GM21526 (cell line): Measurements from ENCODE around the gene RGR.
"Not testable (repeated sequence)": the region's sequence is repeated elsewhere in the genome, so short reads cannot be mapped to it uniquely, and the experiment has no call there.

ENCODE experiments used
- ATAC-seq: cut with Tn5 transposase; IDR thresholded peaks from one replicate; pipeline ENCODE4 v1.9.1; 2021; ENCODE audit warnings: moderate library complexity; ENCODE audit not compliant: unreplicated experiment, low FRiP score

RGR gene

DNA sequence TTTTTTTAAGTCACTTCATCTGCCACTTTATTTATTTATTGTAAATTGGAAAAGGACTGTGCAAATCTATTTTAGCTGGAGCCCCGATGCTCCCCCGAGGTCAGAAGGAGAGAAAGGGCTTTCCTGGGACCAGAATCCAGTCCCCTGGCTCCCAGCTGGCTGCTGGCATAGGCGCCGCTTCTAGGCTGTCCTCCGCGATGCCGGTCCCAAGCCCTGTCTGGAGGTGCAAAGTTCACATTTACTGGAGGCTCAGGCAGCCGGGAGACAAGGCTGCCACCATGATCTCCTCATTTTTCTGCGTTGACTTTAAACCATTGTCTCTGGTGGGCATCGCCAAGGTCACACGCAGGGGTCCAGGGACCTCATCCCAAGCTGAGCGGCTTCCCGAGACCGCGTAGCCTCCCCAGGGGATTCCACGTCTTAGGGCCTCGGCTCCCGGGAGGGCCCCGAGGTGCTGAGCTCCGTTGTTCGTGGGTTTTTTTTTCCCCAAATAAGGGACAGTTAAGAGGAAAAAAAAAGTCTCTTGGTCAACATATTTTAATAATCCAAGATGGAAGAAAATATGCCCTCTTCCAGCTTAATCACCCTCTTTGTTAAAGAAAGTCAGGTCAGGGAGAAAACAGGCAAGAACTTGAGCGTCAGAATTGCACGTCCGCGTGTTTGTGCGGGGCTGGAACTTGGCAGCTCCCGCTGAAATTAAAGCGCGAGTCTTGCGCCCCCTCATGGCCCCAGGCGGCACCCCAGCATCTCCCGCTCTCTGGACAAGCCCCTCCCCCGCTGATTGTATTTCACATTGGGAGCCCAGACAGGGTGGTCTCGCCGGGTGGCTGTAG is 11.9 kb downstream of the RGR start:
- peak; percentile 63 for ATAC-seq

GRCh38 chr10:84257343-84258020 is 12.6 kb downstream of the RGR start:
- ATAC-seq, result no peak

DNA sequence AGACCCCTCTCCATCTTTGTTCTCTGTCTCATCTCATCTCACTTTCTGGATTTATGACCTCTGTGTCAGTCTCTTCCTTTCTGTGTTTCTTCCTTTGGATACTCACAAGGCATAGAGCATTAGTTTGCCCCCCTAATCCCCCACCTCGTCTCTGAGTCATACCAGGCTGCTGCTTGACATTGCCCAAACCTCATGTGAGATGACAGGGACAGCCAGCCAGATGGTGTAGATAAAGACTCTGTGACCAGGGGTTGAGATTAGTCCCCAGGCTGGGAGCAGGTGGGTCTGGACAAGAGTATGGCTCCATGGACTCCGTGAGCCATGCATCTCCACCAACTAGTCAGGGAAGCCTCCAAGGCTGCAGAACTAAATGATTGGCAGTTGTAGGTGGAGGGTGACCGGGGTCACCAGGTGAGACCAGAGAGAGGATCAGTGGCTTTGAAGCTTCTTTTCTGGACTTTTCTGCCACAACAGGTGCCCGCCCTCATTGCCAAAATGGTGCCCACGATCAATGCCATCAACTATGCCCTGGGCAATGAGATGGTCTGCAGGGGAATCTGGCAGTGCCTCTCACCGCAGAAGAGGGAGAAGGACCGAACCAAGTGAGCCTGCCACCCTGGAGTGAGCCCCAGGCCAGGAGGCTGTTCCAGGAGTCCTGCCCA is 13.3 kb downstream of the RGR start:
- ATAC-seq, result no peak

DNA sequence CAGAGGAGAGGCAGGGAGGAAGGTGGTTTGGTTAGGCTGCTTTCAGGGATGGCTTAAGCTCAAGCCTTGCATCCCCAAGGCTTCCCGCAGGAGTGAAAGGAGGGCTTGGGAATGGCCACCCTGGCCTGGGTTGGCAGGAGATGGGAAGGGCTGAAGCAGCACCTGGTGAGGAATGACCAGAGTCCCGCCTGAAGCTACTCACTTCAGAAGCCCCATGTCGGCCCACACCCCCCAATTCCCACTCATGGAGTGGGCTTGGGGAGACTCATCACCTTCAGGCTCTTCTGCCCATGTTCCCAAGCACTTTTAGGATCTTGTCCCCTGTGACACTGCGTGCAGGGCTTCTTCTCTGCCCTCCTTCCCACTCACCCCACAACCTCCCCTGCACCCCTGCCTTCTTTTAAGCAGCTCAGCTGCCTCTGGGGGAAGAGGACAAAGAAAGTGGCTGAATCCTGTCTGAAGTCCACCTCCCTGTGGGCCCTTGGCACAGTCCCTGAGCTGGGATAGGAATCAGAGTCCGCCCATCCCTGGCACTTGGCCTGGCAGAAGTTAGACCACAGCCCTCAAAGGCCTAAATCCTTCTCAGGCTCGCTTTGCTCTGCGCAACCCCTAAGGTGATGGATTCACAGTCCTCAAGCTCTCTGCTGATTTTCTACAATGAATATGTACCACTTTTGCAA is 16.5 kb downstream of the RGR start:
- ATAC-seq, result no peak

DNA sequence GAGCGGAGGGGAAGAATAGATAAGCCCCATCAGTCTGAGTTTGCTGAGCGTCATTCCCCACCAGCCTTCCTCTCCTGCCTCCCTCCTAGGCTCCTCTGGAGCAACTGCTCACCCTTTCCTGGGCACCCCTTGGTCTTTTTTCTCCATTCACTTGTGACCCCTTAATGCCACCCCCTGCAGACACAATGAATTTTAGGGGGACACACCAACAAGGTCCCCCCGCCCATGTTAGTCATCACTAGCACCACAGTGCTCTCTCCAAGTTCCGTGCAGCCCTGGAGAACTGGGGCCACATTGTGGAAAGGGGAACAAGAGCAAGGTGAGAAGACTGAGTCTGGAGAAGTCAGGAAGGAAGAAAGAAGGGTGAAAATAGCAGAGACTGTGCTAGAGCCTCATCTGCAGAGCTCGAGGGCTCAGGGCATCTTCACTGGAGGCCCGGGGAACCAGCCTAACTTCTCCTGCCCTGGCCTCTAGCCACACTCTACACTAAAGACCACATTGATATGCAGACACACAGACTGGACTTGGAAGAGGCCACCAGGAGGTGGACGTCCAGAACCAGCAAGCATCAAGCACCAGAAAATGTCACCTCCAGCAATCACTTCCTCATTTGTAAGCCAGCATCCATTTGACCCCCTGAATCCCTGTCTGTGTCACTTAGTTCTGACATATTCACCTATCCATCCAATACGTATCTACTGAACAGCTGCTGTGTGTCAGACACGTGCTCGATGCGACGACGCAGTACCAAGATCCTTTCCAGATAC is 17.5 kb downstream of the RGR start:
- no peak for ATAC-seq

DNA sequence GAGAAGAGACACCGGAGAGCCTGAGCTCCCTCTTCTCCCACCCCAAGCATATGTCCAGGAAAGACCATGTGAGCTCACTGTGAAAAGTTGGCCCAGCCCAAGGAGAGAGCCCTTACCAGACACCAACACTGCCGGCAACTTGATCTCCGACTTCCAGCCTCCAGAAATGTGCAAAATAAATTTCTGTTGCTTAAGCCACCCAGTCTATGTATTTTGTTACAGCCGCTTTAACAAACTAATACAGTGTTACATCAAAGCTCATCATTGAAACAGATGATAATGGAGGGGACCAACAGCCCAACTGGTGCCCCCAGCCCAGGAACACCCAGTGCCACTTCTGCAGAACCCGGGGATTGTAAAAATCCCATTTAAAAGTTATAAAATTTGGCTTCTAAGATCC is 18.9 kb downstream of the RGR start:
- ATAC-seq, result no peak

GRCh38 chr10:84264611-84265141 is 19.8 kb downstream of the RGR start:
- ATAC-seq, result peak; percentile 97

DNA sequence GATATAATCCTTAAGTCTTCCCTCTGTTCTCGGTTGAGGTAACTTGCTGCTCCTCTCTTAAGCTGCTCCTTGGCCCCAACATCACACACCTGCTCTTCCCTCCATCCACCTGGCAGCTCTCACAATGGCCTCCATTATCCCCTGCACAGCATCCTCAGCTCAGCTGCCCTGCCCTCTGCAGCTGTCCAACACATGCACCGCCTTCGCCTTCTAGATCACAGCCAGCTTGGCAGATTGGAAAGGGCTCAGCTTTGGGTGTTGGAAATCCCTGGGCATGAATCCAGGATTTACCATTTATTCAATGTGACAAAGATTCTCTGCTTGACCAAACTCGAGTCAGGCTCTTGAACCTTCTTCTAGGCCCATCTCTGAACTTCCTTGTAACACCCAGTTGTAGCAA is 20.6 kb downstream of the RGR start:
- no peak for ATAC-seq

GRCh38 chr10:84267503-84268126 is 22.8 kb downstream of the RGR start:
- ATAC-seq, result no peak

GRCh38 chr10:84269162-84269561 is 24.3 kb downstream of the RGR start:
- no peak for ATAC-seq

DNA sequence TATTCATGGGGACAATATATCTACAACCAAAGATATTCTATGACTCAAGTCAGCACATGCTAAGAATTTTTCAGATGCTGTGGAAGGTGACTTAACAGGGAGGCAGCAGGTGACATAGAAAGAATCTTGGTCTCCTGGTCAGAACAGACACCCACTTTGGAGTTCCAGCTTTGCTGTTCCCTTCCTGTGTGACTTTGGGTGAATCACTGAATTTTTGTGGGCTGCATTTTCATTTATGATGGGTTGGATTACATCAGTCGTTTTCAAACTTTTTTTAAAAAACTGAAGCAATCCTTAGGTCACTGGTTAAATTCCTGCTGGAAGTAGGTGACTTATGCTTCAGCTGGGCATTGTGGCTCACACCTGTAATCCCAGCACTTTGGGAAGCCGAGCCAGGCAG is 24.9 kb downstream of the RGR start:
- ATAC-seq, result no peak

GRCh38 chr10:84270708-84271107 is 25.9 kb downstream of the RGR start:
- no peak for ATAC-seq

DNA sequence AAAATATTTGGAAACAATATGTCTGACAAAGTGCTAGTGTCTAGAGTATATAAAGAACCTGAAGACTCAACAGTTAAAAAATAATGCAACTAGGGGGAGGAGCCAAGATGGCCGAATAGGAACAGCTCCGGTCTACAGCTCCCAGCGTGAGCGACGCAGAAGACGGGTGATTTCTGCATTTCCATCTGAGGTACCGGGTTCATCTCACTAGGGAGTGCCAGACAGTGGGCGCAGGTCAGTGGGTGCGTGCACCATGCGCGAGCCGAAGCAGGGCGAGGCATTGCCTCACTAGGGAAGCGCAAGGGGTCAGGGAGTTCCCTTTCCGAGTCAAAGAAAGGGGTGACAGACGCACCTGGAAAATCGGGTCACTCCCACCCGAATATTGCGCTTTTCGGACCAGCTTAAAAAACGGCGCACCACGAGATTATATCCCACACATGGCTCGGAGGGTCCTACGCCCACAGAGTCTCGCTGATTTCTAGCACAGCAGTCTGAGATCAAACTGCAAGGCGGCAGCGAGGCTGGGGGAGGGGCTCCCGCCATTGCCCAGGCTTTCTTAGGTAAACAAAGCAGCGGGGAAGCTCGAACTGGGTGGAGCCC is 35.1 kb downstream of the RGR start:
- not testable (repeated sequence) for ATAC-seq

- ATAC-seq, result no peak
Measured at GRCh38 chr10:84286695-84287094, 41.8 kb downstream of the RGR start.

- ATAC-seq, result no peak
Measured at GRCh38 chr10:84288151-84288550, 43.3 kb downstream of the RGR start.

DNA sequence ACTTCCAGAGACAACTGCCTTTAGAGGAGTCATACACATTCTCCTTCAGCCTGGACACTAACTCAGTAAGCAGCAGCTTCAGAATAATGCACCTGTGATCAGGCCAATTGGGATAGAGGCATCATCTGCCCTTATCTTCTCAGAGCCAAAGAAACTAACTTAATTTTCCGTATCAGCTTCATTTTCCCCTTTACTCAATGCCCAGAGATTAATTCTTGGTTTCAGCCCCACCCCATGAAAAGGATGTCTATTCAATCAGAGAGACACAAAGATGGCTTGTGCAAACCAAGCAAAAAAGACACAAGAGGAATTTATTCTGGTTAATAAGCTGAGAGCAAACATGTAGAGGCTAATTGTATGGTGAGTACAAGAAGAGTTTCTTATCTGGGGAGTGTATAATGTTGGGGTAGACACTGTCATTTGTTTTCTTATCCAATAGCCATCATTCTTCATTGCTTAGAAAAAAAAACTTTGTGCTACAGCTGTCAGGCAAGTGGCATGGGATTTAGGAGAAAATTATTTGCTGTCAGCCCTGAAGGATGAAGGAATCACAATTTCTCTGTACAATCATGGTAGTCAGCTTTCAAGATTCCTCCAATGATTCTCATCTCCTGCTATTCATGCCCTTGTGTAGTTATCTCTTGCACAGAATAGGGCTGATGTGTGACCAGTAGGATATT is 44.8 kb downstream of the RGR start:
- ATAC-seq, result no peak

- ATAC-seq, result no peak
Measured at GRCh38 chr10:84290235-84290634, 45.4 kb downstream of the RGR start.

DNA sequence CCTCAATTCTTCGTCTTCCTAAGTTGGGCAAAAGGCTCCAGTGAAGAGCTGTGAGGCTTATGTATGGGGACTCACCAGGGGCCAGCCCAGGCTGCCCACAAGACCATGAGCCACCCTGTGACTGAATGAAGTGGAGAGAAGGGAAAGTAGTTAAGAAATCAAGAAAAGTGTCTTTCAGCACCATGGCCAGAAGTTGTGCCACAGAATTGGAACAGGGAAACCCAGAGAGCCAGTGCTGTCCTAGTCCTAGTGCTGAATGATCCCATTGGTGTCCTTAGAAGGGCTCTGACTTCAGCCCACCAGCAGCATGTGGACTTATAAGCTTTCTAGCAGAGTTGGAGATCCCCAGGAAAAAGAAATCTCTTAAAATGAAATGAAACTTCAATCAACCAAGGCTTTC is 46.5 kb downstream of the RGR start:
- ATAC-seq, result no peak

GRCh38 chr10:84292502-84292901 is 47.6 kb downstream of the RGR start:
- peak; percentile 59 for ATAC-seq
